H9 (cell line): ENCODE data around the gene SERPINB10. TPM values are rescaled to one million over a fixed set of nuclear protein-coding genes. Genes with fewer than 3 reads are reported as not detected.

ENCODE experiments used
- DNase-seq: peaks from one replicate; pipeline ENCODE4 v3.0.0-alpha.2; 2017
- H2AFZ ChIP-seq: one replicate; pipeline ENCODE4 v1.6.1; 2013; ENCODE audit warnings: mild to moderate bottlenecking, low read length, control low read depth, moderate library complexity
- H2AK5ac ChIP-seq: 2 replicates; pipeline ENCODE4 v1.6.1; 2013; ENCODE audit warnings: low read length, control low read depth, mixed read lengths; ENCODE audit not compliant: insufficient read length
- H2BK120ac ChIP-seq: one replicate; pipeline ENCODE4 v1.6.1; 2013; ENCODE audit warnings: low read depth, mild to moderate bottlenecking, low read length, control low read depth, inconsistent platforms; ENCODE audit not compliant: poor library complexity, severe bottlenecking
- H2BK12ac ChIP-seq: 2 replicates; pipeline ENCODE4 v1.6.1; 2013; ENCODE audit warnings: low read length, control low read depth, mixed read lengths, low read depth; ENCODE audit not compliant: insufficient read length
- H2BK15ac ChIP-seq: 2 replicates; pipeline ENCODE4 v1.6.1; 2013; ENCODE audit warnings: low read depth, low read length, control low read depth
- H2BK20ac ChIP-seq: one replicate; pipeline ENCODE4 v1.6.1; 2013; ENCODE audit warnings: low read depth, mild to moderate bottlenecking, low read length, control low read depth, inconsistent platforms; ENCODE audit not compliant: poor library complexity, severe bottlenecking
- H2BK5ac ChIP-seq: 2 replicates; pipeline ENCODE4 v1.6.1; 2013; ENCODE audit warnings: low read length, control low read depth, mixed read lengths; ENCODE audit not compliant: insufficient read length
- H3K14ac ChIP-seq: 2 replicates; pipeline ENCODE4 v1.6.1; 2013; ENCODE audit warnings: low read length, control low read depth; ENCODE audit not compliant: insufficient read depth
- H3K18ac ChIP-seq: 2 replicates; pipeline ENCODE4 v1.6.1; 2013; ENCODE audit warnings: low read depth, mild to moderate bottlenecking, mixed read lengths, low read length, control low read depth; ENCODE audit not compliant: insufficient read length
- H3K23ac ChIP-seq: 2 replicates; pipeline ENCODE4 v1.6.1; 2013; ENCODE audit warnings: low read length, control low read depth, mixed read lengths, low read depth; ENCODE audit not compliant: insufficient read length
- H3K23me2 ChIP-seq: 2 replicates; pipeline ENCODE4 v1.6.1; 2013; ENCODE audit warnings: low read depth, mild to moderate bottlenecking, mixed read lengths, low read length, control low read depth; ENCODE audit not compliant: insufficient read length, poor library complexity, severe bottlenecking
- H3K27ac ChIP-seq: 2 replicates; pipeline ENCODE4 v1.5.1; 2013; ENCODE audit warnings: low read length, control low read depth, mixed read lengths, low read depth; ENCODE audit not compliant: insufficient read length
- H3K27me3 ChIP-seq: 2 replicates; pipeline ENCODE4 v1.6.1; 2013; ENCODE audit warnings: low read length, control low read depth, inconsistent platforms; ENCODE audit not compliant: insufficient read depth
- H3K4ac ChIP-seq: 2 replicates; pipeline ENCODE4 v1.6.1; 2013; ENCODE audit warnings: low read depth, mild to moderate bottlenecking, control low read depth, inconsistent platforms, low read length, moderate library complexity
- H3K4me1 ChIP-seq: 2 replicates; pipeline ENCODE4 v1.6.1; 2013; ENCODE audit warnings: low read length, control low read depth, inconsistent platforms; ENCODE audit not compliant: insufficient read depth
- H3K4me2 ChIP-seq: 2 replicates; pipeline ENCODE4 v1.6.1; 2013; ENCODE audit warnings: low read length, control low read depth, mixed read lengths; ENCODE audit not compliant: insufficient read length, insufficient read depth
- H3K56ac ChIP-seq: 2 replicates; pipeline ENCODE4 v1.6.1; 2013; ENCODE audit warnings: low read depth, mild to moderate bottlenecking, mixed read lengths, low read length, control low read depth; ENCODE audit not compliant: insufficient read length
- H3K79me1 ChIP-seq: 2 replicates; pipeline ENCODE4 v1.6.1; 2013; ENCODE audit warnings: low read depth, mild to moderate bottlenecking, moderate library complexity, low read length, control low read depth, inconsistent platforms; ENCODE audit not compliant: insufficient read depth, poor library complexity, severe bottlenecking
- H3K79me2 ChIP-seq: 2 replicates; pipeline ENCODE4 v1.6.1; 2013; ENCODE audit warnings: low read length, control low read depth, inconsistent platforms; ENCODE audit not compliant: insufficient read depth
- H3K9ac ChIP-seq: 2 replicates; pipeline ENCODE4 v1.6.1; 2013; ENCODE audit warnings: low read length, control low read depth, mixed read lengths; ENCODE audit not compliant: insufficient read length; ENCODE audit errors: extremely low read depth
- H3K9me3 ChIP-seq: one replicate; pipeline ENCODE4 v1.6.1; 2013; ENCODE audit warnings: low read depth, low read length, inconsistent platforms; ENCODE audit not compliant: control insufficient read depth
- H3T11ph ChIP-seq: one replicate; pipeline ENCODE4 v1.6.1; 2013; ENCODE audit warnings: mild to moderate bottlenecking, low read length, control low read depth, inconsistent platforms
- H4K20me1 ChIP-seq: one replicate; pipeline ENCODE4 v1.6.1; 2013; ENCODE audit not compliant: control insufficient read depth, insufficient read length, insufficient read depth
- H4K5ac ChIP-seq: 2 replicates; pipeline ENCODE4 v1.6.1; 2013; ENCODE audit warnings: low read depth, mild to moderate bottlenecking, mixed read lengths, low read length, control low read depth; ENCODE audit not compliant: insufficient read length
- H4K8ac ChIP-seq: replicated peaks from 2 replicates; pipeline ENCODE4 v1.6.1; 2013; ENCODE audit warnings: low read length, control low read depth, mixed read lengths, low read depth; ENCODE audit not compliant: insufficient read length
- H4K91ac ChIP-seq: 2 replicates; pipeline ENCODE4 v1.6.1; 2013; ENCODE audit warnings: low read depth, mild to moderate bottlenecking, moderate library complexity, mixed read lengths, low read length, control low read depth; ENCODE audit not compliant: insufficient read length
- H3K27ac Mint-ChIP-seq, 3 experiments: 2 replicates in 2 of 3; 3 replicates in 1 of 3; pipeline ENCODE4 v1.8.0; 2020 to 2021; ENCODE audit warnings: mixed read lengths in 3 of 3, mild to moderate bottlenecking in 1 of 3, moderate library complexity in 1 of 3
- H3K27me3 Mint-ChIP-seq: 2 replicates; pipeline ENCODE4 v1.8.0; 2021; ENCODE audit warnings: low read depth, mild to moderate bottlenecking, moderate library complexity, mixed read lengths
- H3K36me3 Mint-ChIP-seq, 3 experiments: 2 replicates in 2 of 3; 3 replicates in 1 of 3; pipeline ENCODE4 v1.8.0; 2020 to 2021; ENCODE audit warnings: low read depth in 3 of 3, mixed read lengths in 3 of 3; ENCODE audit not compliant: insufficient read depth in 1 of 3
- H3K4me1 Mint-ChIP-seq, 2 experiments: 2 replicates each; pipeline ENCODE4 v1.8.0; 2020; ENCODE audit warnings: mixed read lengths in 2 of 2
- H3K4me3 Mint-ChIP-seq, 2 experiments: 2 replicates in 1 of 2; 3 replicates in 1 of 2; pipeline ENCODE4 v1.8.0; 2020 to 2021; ENCODE audit warnings: mild to moderate bottlenecking in 2 of 2, mixed read lengths in 2 of 2, moderate library complexity in 1 of 2
- H3K9me3 Mint-ChIP-seq, 2 experiments: 2 replicates in 1 of 2; 3 replicates in 1 of 2; pipeline ENCODE4 v1.8.0; 2020; ENCODE audit warnings: mild to moderate bottlenecking in 2 of 2, mixed read lengths in 2 of 2, moderate library complexity in 1 of 2
- CTCF ChIP-seq: fragments of 200-600 bp; sonication (generic); conservative IDR thresholded peaks from 3 replicates; pipeline ENCODE4 v1.8.0; 2021; ENCODE audit warnings: antibody characterized with exemption, mild to moderate bottlenecking
- WGBS: extraction: QIAGEN DNeasy Blood & Tissue Kit; methylation state at CpG from one replicate; pipeline ENCODE4 v1.1.7; 2013; ENCODE audit warnings: missing lambda C conversion rate, low lambda C conversion rate, mixed read lengths; ENCODE audit not compliant: insufficient read length; ENCODE audit errors: extremely low coverage; 5-methylcytosine and 5-hydroxymethylcytosine counted together
- total RNA-seq: library from RNA; stranded (reverse); gene quantifications from 2 replicates; pipeline ENCODE4 v1.2.1, GENCODE V29; 2021

Gene SERPINB10
- total RNA-seq, 1 experiment from 2014 or later = not detected

DNA sequence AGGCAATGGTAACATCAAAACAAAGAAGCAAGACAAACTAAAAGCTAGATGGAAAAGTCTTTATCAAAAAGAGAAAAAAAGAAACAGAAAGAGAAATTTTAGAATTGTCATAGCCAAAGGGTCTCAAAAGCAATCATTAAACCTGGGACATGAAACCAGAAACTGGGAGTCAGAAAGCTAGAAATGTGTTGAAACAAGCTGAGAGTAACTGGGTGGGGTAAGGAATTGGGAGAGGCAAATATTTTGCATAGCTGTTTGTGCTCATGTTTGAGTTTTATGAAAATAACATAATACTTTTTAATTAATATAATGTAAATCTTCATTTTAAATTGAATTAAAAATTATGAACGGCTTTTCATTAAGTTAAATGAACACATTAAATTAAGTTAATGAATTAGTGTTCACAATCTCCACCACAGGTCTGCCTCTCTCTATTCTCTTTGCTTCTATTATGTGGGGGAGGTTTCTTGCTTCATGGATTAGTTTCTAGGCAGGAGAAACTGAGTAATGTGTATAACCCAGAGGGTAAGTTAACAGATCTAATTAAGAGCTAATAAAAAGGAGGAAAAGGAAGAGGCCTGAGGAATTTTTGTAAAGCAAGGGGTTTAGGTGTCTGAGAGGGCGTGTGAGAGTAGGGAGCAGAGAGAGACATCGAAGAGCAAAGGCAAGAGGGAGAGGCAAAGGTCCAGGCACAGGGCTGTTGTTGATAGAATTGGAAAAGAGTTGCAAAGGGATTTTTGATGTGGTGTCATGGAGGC, 40.2 kb upstream of the SERPINB10 start:
- H3K4me1 Mint-ChIP-seq = no peaks in the 10 kb centered on the region
- H4K8ac ChIP-seq = no peak overlapping the region
- H3K27me3 Mint-ChIP-seq = no peaks in the 10 kb centered on the region
- H3K27me3 ChIP-seq = no peaks in the 10 kb centered on the region
- no peaks in the 10 kb centered on the region for H3K36me3 Mint-ChIP-seq
- H3K79me1 ChIP-seq = no peaks in the 10 kb centered on the region
- no CpG with 5 or more reads among the region's 3 CpGs for WGBS
- H3K56ac ChIP-seq = no peak overlapping the region
- no peaks in the 10 kb centered on the region for H3K4me1 ChIP-seq
- H3K4ac ChIP-seq = no peak overlapping the region
- H2BK15ac ChIP-seq = no peak overlapping the region
- H2BK12ac ChIP-seq = no peak overlapping the region
- no peaks in the 10 kb centered on the region for H3K9me3 ChIP-seq
- no peak overlapping the region for H2BK120ac ChIP-seq
- no peak overlapping the region for H3K27ac Mint-ChIP-seq
- H3K9ac ChIP-seq = no peak overlapping the region
- no peaks in the 10 kb centered on the region for H3K9me3 Mint-ChIP-seq
- no peak for TF ChIP-seq CTCF
- no peak overlapping the region for H3K18ac ChIP-seq
- H4K20me1 ChIP-seq = no peaks in the 10 kb centered on the region
- H3K4me2 ChIP-seq = no peak overlapping the region
- H3K23ac ChIP-seq = no peak overlapping the region
- no peaks in the 10 kb centered on the region for H3K79me2 ChIP-seq
- H3K23me2 ChIP-seq = no peaks in the 10 kb centered on the region
- no peak overlapping the region for H4K91ac ChIP-seq
- H3K4me3 Mint-ChIP-seq = no peak overlapping the region
- no peak overlapping the region for H2BK20ac ChIP-seq
- H2AK5ac ChIP-seq = no peak overlapping the region
- no peak overlapping the region for H3K27ac ChIP-seq
- H3T11ph ChIP-seq = no peak overlapping the region
- H2AFZ ChIP-seq = no peak overlapping the region
- DNase-seq = no peak
- no peak overlapping the region for H3K14ac ChIP-seq
- no peak overlapping the region for H2BK5ac ChIP-seq
- H4K5ac ChIP-seq = no peak overlapping the region
